Measurements from ENCODE around the gene BAZ2B.
A peak's percentile ranks its signal among the peaks of the same experiment; 100 is the strongest.
"Not testable (repeated sequence)": the region's sequence is repeated elsewhere in the genome, so short reads cannot be mapped to it uniquely, and the experiment has no call there.

The BAZ2B gene

GRCh38 chr2:159456500-159457426 is 159.6 kb downstream of the BAZ2B start:
- FAIRE-seq: peak; percentile 68

GRCh38 chr2:159455330-159455918 is 160.9 kb downstream of the BAZ2B start:
- no peak for FAIRE-seq

- FAIRE-seq: no peak
These were observed 162.2 kb downstream of the BAZ2B start for GRCh38 chr2:159454185-159454584.

GRCh38 chr2:159450180-159450579 is 166.2 kb downstream of the BAZ2B start:
- FAIRE-seq: peak; percentile 23

GRCh38 chr2:159449504-159450124 is 166.7 kb downstream of the BAZ2B start:
- FAIRE-seq: no peak

GRCh38 chr2:159446817-159447216 is 169.5 kb downstream of the BAZ2B start:
- FAIRE-seq: no peak

- FAIRE-seq: no peak
These were observed 170.1 kb downstream of the BAZ2B start for GRCh38 chr2:159446201-159446600.

- FAIRE-seq: no peak
These were observed 171.0 kb downstream of the BAZ2B start for GRCh38 chr2:159445307-159445706.

GRCh38 chr2:159444754-159445153 is 171.6 kb downstream of the BAZ2B start:
- FAIRE-seq: no peak

- FAIRE-seq: no peak
These were observed 174.0 kb downstream of the BAZ2B start for GRCh38 chr2:159442159-159442852.

GRCh38 chr2:159441182-159441581 is 175.2 kb downstream of the BAZ2B start:
- FAIRE-seq: no peak

GRCh38 chr2:159439421-159439820 is 176.9 kb downstream of the BAZ2B start:
- no peak for FAIRE-seq

- FAIRE-seq: no peak
These were observed 177.5 kb downstream of the BAZ2B start for GRCh38 chr2:159438720-159439353.

- FAIRE-seq: no peak
These were observed 178.1 kb downstream of the BAZ2B start for GRCh38 chr2:159438284-159438683.

GRCh38 chr2:159432610-159433009 is 183.7 kb downstream of the BAZ2B start:
- no peak for FAIRE-seq

GRCh38 chr2:159427048-159427447 is 189.3 kb downstream of the BAZ2B start:
- FAIRE-seq: no peak

- FAIRE-seq: no peak
These were observed 196.9 kb downstream of the BAZ2B start for GRCh38 chr2:159419403-159419802.

GRCh38 chr2:159411460-159411859 is 204.9 kb downstream of the BAZ2B start:
- no peak for FAIRE-seq

- no peak for FAIRE-seq
These were observed 206.1 kb downstream of the BAZ2B start for GRCh38 chr2:159410276-159410675.

- peak; percentile 9 for FAIRE-seq
These were observed 207.1 kb downstream of the BAZ2B start for GRCh38 chr2:159409116-159409800.

- FAIRE-seq: no peak
These were observed 213.6 kb downstream of the BAZ2B start for GRCh38 chr2:159402790-159403189.

GRCh38 chr2:159402160-159402559 is 214.2 kb downstream of the BAZ2B start:
- not testable (repeated sequence) for FAIRE-seq
